Suprapubic skin (tissue), 4 donors: ENCODE measurements around the gene HACE1. TPM values are rescaled to one million over a fixed set of nuclear protein-coding genes. Genes with fewer than 3 reads are reported as not detected.

ENCODE experiments used
- DNase-seq, 2 donors: peaks; one replicate each; pipeline ENCODE4 v3.0.0-alpha.2; 2019; ENCODE audit warnings: low spot score in 2 of 2
- H3K27ac ChIP-seq: fragments of 200-600 bp; sonication (generic); one replicate; pipeline ENCODE4 v1.5.1; 2019
- H3K27me3 ChIP-seq: fragments of 200-600 bp; sonication (generic); one replicate; pipeline ENCODE4 v1.5.1; 2019
- H3K36me3 ChIP-seq: fragments of 200-600 bp; sonication (generic); one replicate; pipeline ENCODE4 v1.5.1; 2019
- H3K4me1 ChIP-seq: fragments of 200-600 bp; sonication (generic); one replicate; pipeline ENCODE4 v1.5.1; 2019
- H3K4me3 ChIP-seq: fragments of 200-600 bp; sonication (generic); one replicate; pipeline ENCODE4 v1.5.1; 2019; ENCODE audit warnings: mild to moderate bottlenecking
- H3K9me3 ChIP-seq: fragments of 200-600 bp; sonication (generic); one replicate; pipeline ENCODE4 v1.5.1; 2019
- CTCF ChIP-seq, 2 donors: fragments of 200-600 bp in 1 of 2; fragments of 450-650 bp in 1 of 2; sonication (generic) in 1 of 2; IDR thresholded peaks; one replicate each; pipeline ENCODE4 v1.5.1; 2016 to 2019; ENCODE audit warnings: antibody characterized with exemption in 2 of 2, mild to moderate bottlenecking in 1 of 2, moderate library complexity in 1 of 2
- EP300 ChIP-seq: sonication (generic); formaldehyde crosslinking; IDR thresholded peaks from one replicate; pipeline ENCODE4 v1.6.1; 2017; ENCODE audit warnings: antibody characterized with exemption
- POLR2A ChIP-seq, 2 donors: fragments of 450-650 bp; IDR thresholded peaks; one replicate each; pipeline ENCODE4 v1.6.1; 2017; ENCODE audit warnings: antibody characterized with exemption in 2 of 2, mild to moderate bottlenecking in 2 of 2, moderate library complexity in 2 of 2
- POLR2AphosphoS5 ChIP-seq, 3 donors: sonication (generic); formaldehyde crosslinking; IDR thresholded peaks; one replicate each; pipeline ENCODE4 v1.6.1; 2017; ENCODE audit warnings: antibody characterized with exemption in 3 of 3
- WGBS: methylation state at CpG from one replicate; pipeline ENCODE4 v1.1.5; 2018; 5-methylcytosine and 5-hydroxymethylcytosine counted together
- total RNA-seq, 4 donors: library from RNA; depleted of rRNA; stranded (reverse); fragments of >200 nt; gene quantifications; one replicate each; pipeline ENCODE4 v1.1.0, GENCODE V29; 2016

HACE1 gene
- total RNA-seq, 4 donors from 2014 or later: 8.8 to 26.0 (median 13.2) TPM

GRCh38 chr6:104896914-104897313 lies 37.2 kb upstream of the HACE1 start:
- 73% methylated on average over 5 of the region's 5 CpGs for WGBS
- Histone ChIP-seq H3K36me3 (no peaks in the 10 kb centered on the region), H3K4me1 (no peaks in the 10 kb centered on the region), H3K27ac (no peak overlapping the region), H3K9me3 (no peaks in the 10 kb centered on the region), H3K27me3 (no peaks in the 10 kb centered on the region), H3K4me3 (no peak overlapping the region)
- TF ChIP-seq EP300 (no peak), POLR2A (IDR thresholded peaks at IDR 0.05) (no peak), POLR2AphosphoS5 (IDR thresholded peaks at IDR 0.05) (no peak), CTCF (IDR thresholded peaks at IDR 0.05) (no peak)
- no peak for DNase-seq

GRCh38 chr6:104888066-104888465 lies 28.3 kb upstream of the HACE1 start:
- Histone ChIP-seq H3K4me3 (no peak overlapping the region), H3K4me1 (no peaks in the 10 kb centered on the region), H3K27ac (no peak overlapping the region), H3K9me3 (no peaks in the 10 kb centered on the region), H3K36me3 (no peaks in the 10 kb centered on the region), H3K27me3 (peaks cover 6% of the 10 kb centered on the region)
- no peak for TF ChIP-seq CTCF (IDR thresholded peaks at IDR 0.05)
- no peak for TF ChIP-seq POLR2A (IDR thresholded peaks at IDR 0.05)
- no peak for TF ChIP-seq POLR2AphosphoS5 (IDR thresholded peaks at IDR 0.05)
- TF ChIP-seq EP300: no peak
- no peak for DNase-seq
- WGBS: 87% methylated on average over 3 of the region's 3 CpGs

- Histone ChIP-seq H3K27ac (no peak overlapping the region), H3K27me3 (peaks cover 6% of the 10 kb centered on the region), H3K36me3 (no peaks in the 10 kb centered on the region), H3K4me1 (no peaks in the 10 kb centered on the region), H3K4me3 (no peak overlapping the region), H3K9me3 (no peaks in the 10 kb centered on the region)
- 57% methylated on average over 7 of the region's 7 CpGs for WGBS
- no peak for TF ChIP-seq EP300
- no peak for TF ChIP-seq POLR2A (IDR thresholded peaks at IDR 0.05)
- TF ChIP-seq POLR2AphosphoS5 (IDR thresholded peaks at IDR 0.05): no peak
- TF ChIP-seq CTCF (IDR thresholded peaks at IDR 0.05): no peak
- no peak for DNase-seq
Measured at GRCh38 chr6:104887350-104887749, 27.6 kb upstream of the HACE1 start.

DNA sequence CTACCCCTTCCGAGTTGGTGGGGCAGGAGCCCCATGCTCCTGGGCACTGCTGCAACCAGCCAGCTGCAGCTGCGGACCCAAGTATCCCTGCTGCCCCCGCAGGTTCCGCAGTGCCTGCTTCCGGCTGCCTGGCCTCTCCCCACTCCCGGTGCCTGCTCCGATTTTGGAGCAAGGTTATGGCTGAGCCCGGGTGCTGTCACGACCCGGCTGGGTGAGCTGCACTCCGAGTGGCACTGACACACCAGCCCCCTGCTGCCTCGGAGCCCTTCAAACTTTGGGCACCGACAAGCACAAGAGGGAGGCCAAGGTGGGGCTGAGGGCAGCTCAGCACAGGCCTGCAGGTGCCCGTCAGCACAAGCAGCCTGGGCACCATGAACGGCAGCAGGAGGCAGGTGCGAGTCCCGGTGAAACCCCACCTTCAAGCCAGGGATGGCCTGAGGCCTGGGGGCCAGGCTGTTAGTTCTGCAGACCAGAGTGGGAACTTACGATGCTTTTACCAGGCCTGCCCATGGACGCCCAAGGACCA lies 25.9 kb upstream of the HACE1 start:
- no peak for TF ChIP-seq CTCF (IDR thresholded peaks at IDR 0.05)
- no peaks in the 10 kb centered on the region for H3K9me3 ChIP-seq

DNA sequence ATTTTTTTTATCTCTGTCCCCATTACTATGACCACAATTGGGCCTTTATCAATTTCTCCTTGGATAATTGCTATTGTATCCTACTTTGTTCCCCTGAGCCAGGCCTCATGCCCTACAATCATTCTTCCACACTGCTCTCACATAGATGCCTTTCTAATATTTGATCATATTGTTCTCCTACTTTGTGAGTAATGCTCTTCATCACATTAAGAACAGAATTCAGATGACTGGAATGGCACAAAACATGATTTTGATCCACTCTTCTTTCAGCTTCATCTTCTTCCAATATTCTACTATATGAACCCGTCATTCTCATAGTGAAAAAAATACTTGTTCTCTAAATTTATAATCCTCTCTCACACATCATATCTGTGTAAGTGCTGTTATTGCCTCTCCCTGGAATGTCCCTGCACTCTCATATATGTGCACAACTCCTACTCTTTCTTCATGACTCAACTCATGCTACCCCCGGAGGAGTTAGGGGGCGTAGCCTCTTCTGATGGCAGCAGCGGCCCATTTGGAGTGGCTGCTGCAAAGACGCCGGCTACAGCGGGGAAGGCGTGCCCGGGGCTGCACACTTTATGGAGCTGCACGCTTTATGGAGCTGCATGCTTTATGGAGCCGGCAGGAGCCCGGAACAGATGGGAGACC lies 25.3 kb upstream of the HACE1 start:
- no peak for DNase-seq
- H3K9me3 ChIP-seq: no peaks in the 10 kb centered on the region
- peaks cover 6% of the 10 kb centered on the region for H3K27me3 ChIP-seq
- no peaks in the 10 kb centered on the region for H3K4me1 ChIP-seq
- WGBS: 59% methylated on average over 9 of the region's 12 CpGs
- no peak overlapping the region for H3K4me3 ChIP-seq
- no peak for TF ChIP-seq CTCF (IDR thresholded peaks at IDR 0.05)
- no peak for TF ChIP-seq POLR2A (IDR thresholded peaks at IDR 0.05)
- TF ChIP-seq EP300: no peak
- TF ChIP-seq POLR2AphosphoS5 (IDR thresholded peaks at IDR 0.05): no peak
- H3K36me3 ChIP-seq: no peaks in the 10 kb centered on the region
- H3K27ac ChIP-seq: no peak overlapping the region

More for the DNA sequence above, 25.9 kb upstream of the HACE1 start:
- no peak overlapping the region for H3K27ac ChIP-seq
- H3K4me3 ChIP-seq: no peak overlapping the region
- peaks cover 6% of the 10 kb centered on the region for H3K27me3 ChIP-seq
- no peak for DNase-seq
- no peaks in the 10 kb centered on the region for H3K36me3 ChIP-seq
- no peaks in the 10 kb centered on the region for H3K4me1 ChIP-seq
- 58% methylated on average over 11 of the region's 19 CpGs for WGBS
